T-helper 22 cell (primary cell): ENCODE measurements around the gene SIPA1.
"Not testable (repeated sequence)": the region's sequence is repeated elsewhere in the genome, so short reads cannot be mapped to it uniquely, and the experiment has no call there.

Experiments
- DNase-seq: peaks from one replicate; pipeline ENCODE4 v3.0.0-alpha.2; 2020; ENCODE audit warnings: low read depth

The SIPA1 gene

DNA sequence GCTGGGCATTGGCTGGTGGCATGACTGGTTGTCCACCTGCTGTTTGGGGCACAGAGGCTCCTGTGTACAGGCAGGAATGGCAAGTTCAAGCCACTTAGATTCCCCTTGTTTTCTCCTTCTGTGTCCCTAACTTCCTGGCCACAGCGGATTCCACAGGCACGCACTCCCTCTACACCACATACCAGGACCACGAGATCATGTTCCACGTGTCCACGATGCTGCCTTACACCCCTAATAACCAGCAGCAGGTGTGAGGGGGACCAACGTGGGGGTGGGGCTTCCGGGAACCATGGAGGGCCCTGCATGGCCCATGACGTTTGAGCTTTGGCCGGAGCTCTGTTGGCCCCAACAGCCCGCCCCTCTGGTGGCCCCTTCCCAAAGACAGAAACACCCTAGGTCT, 7.8 kb downstream of the SIPA1 start:
- no peak for DNase-seq

DNA sequence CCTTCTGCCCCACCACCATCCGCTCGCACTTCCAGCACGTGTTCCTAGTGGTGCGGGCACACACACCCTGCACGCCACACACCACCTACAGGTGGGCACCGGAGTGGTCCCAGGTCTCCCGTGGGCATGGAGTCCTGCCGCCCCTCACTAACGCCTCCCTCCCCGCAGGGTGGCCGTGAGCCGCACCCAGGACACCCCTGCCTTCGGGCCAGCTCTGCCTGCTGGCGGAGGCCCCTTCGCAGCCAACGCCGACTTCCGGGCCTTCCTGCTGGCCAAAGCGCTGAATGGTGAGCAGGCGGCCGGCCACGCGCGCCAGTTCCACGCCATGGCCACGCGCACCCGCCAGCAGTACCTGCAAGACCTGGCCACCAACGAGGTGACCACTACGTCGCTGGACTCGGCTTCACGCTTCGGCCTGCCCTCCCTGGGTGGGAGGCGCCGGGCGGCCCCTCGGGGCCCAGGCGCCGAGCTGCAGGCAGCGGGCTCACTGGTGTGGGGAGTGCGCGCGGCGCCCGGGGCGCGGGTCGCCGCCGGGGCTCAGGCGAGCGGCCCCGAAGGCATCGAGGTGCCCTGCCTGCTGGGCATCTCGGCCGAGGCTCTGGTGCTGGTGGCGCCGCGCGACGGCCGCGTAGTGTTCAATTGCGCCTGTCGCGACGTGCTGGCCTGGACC, 8.5 kb downstream of the SIPA1 start:
- no peak for DNase-seq

DNA sequence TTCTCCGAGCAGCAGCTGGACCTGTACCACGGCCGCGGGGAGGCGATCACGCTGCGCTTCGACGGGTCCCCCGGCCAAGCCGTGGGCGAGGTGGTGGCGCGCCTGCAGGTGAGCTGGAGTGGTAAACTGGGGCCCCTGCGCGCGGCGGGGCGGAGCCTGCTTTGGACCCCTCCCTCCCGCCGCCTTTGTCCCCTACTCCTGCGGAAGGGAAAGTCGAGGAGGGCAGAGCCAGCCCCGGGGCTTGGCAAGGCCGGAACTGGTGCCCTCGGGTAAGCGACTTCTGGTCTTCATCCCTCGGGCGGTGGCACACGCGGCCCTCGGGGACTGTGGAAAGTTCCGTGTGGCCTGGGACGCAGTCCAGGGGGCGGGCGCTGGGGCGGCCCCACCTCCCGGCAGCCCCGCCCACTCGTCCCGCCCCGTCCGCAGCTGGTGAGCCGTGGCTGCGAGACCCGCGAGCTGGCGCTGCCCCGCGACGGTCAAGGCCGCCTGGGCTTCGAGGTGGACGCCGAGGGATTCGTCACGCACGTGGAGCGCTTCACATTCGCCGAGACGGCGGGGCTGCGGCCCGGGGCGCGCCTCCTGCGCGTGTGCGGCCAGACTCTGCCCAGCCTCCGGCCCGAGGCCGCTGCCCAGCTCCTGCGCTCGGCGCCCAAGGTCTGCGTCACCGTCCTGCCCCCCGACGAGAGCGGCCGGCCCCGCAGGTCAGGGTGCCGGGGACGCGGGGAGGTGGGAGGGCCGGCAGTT, 9.2 kb downstream of the SIPA1 start:
- DNase-seq: no peak

DNA sequence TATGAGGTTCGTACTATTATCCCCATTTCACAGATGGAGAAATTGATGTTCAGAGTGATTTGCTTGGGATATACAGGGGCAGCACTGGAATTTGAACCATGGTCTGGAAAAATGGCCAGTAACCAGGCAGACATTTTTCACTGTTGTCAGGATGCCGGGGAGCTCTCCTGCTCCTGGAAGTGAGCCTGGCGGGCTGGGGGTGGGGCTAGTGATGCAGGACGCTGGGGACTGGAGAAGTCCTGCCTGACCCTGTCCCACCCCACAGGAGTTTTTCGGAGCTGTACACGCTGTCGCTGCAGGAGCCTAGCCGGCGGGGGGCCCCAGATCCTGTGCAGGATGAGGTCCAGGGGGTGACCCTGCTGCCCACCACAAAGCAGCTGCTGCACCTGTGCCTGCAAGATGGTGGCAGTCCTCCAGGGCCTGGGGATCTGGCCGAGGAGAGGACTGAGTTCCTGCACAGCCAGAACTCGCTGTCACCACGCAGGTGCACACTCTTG, 11.1 kb downstream of the SIPA1 start:
- DNase-seq: no peak

DNA sequence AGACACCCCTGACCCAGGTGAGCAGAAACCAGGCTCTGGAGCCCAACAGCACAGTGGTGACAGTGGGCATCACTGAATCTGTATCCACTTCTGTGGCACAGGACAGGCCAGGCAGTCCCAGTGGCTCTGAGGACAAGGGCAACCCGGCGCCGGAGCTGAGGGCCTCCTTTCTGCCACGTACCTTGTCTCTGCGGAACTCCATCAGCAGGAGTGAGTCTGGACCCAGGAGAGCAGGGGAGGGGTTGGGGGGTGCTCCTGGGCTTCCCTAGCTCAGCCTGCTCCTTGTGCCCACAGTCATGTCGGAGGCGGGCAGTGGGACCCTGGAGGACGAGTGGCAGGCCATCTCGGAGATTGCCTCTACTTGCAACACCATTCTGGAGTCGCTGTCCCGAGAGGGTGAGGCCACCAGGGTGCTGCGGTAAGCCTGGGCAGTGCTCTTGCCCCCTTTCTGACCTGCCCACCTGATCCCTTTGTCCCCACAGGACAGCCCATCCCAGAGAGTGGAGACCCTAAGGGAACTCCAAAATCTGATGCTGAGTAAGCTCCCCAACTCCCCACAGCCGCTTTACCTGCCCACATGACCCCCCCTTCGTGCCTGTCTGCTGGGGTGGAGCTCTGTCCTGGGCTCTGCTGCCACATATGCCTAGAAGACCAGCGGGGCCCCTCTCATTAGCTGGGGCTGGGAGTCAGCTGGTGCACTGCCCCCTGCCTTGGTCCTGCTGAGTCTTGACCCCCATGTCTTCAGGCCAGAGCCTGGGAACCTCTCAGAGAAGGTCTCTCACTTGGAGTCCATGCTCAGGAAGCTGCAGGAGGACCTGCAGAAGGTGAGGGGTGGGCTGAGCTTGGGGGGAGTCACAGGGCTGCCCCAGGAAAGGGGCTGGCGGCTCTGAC, 12.0 kb downstream of the SIPA1 start:
- DNase-seq: no peak

DNA sequence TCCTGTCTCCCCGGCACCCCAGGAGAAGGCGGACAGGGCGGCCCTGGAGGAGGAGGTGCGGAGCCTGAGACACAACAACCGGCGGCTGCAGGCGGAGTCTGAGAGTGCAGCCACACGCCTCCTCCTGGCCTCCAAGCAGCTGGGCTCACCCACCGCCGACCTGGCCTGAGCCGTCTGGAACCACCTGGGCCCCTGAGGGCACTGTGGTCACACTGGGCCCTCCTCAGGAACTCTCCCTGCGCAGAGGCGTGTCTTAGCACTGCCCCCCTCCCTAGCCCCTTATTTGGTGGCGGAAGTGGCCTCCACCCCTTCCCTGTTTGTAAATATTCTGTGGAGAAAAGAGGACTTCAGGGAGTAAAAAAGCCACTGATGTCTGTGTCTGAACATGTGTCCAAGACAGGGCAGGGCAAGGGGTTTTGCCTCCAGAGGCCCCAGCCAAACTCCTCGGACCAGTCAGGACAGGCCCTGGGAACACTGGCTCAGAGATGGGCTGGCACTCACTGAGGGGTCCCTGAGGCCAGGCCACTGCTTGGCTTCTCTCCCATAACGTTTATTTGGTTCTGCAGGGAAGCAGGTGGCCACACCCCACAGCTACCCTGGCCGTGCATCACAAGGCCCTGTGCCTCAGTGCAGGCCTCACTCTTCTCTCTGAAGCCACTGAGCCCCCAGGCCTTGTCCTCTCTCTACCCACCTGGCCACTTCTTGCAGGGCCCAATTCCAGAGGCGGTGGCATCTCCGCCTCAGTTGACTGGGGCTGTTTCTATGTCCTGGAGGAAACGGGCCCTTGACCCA, 12.8 kb downstream of the SIPA1 start:
- DNase-seq: no peak

DNA sequence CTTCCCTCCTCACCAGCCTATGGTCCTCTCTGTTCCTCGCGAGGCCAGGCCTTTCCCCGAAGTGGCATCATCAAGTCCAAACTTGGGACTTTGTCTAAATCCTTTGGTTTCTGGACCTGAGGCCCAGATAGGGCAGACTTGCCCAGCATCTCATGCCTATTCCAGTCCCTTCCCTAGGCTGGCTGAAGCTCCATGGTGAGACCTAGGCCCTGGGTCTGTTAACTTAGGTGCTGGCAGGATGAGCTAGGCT, 13.4 kb downstream of the SIPA1 start:
- no peak for DNase-seq

DNA sequence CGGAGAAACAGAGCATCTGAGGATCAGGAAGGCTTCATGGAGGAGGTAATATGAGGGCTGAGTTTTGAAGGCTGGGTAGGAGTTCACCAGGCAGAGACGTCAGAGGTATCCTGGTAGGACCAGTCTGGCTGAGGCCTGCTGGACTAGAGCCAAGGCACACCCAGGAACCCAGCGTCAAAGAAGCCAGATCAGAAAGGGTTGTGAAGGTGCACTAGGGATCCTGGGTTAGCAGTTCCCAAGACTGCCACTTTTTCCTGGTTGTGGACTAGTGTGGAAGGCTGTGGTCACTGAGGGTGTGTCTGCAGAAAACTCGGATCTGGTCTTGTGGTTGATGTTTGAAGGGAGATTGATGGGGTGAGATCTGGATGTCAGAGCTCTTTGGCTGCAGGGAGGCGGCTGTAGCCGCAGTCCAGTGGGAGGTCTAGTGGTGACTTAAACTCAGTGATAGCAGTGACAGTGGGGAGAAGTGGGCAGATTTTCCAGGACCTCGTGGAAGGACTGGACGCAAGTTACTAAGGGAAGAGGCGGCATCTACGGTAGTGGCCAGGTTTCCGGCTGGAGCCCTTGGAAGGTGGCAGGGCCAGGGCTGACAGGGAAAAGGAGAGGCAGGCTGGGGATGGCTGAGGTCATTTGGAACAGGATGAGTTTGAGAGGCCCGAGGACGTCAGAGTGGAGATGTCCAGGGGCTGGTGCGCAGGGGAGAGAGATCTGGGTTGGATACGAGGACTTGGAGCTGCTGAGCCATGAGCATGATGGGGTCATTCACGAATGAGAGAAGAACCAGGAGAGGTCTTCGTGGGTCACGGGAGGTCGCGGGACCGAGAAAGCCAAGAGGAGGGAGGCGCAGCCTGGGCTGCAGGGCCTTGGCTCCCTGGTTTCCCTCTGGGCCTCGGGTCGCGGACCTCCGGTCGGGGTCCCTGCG, 13.9 kb downstream of the SIPA1 start:
- DNase-seq: no peak

DNA sequence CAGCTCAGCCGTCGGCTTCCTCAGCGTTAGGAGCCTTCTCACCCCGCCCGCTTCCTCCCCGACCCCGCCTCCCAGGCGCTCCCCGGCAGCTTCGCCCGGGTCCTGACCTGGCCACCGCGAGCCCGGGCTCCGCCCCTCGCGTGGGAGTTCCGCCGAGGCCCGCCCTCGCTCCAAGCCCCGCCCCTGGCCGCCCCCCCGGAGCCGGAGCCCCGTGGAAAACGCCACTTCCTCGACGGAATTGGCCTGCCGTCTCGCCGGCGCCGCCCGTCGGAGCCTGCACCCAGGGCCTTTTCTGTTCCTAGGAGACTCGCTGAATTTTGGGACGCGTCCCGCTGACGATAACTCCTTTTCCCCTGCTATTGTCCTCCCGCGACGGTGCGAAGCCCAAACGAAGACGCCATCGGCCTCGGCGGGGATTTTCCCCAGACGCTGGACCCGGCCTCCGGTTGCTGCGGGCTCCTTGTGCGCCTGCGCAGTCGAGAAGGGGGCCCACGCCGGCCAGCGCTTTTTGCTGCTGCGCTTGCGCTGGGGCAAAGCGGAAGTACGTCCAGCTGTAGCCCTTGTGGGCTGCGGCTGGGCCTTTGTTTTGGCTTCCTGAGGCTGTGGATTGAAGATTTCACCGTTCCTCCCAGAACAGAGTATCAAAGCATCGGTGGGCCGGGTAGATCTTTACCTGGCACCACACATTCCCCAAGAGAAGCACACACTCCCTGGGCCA, 14.8 kb downstream of the SIPA1 start:
- peak; percentile 91 for DNase-seq

DNA sequence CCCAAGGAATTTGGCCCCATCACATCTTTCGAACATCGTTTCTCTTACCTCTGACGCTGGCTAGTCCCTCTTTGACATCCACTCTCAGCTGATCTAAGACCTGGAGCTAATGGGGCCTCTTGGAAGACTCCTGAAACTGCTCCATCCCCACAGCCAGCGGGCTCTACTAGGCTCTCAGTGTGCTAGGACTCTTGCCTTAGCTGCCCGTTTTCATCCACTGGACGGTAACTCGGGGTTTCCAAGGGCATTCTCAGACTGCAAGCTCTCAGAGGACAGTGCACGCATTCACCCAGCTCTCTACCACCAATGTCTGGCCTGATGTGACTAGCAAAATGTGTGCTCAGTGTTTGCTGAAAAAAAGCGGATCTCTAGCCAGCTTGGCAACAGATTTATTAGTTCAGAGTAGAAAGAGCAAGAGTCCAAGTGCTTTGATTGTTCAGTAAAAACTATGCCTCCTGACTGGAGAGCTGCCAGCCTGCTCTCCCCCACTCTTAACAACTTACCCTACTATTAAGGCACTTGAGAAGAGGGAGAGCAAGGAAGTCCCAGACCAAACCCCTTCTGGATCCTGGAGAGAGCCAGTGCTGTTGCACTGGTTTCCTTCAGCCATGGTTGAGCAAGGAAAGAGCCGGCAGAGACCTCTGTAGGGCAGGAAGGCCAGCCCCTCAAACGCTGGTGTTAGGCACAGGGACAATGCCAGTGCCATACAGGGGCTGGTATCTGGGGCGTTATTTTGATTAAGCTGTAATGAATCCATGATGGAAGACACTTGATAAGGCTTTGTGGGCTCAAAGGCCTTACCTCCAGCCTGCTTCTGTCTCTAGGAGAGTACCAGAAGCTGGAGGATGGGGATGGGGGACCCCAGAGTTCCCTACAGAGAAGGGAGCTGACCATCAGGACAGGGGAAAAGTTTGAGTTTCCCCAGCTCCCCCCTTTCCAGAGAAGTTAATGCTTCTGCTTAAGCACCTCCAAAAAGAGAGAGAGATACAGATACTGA, 15.6 kb downstream of the SIPA1 start:
- no peak for DNase-seq

DNA sequence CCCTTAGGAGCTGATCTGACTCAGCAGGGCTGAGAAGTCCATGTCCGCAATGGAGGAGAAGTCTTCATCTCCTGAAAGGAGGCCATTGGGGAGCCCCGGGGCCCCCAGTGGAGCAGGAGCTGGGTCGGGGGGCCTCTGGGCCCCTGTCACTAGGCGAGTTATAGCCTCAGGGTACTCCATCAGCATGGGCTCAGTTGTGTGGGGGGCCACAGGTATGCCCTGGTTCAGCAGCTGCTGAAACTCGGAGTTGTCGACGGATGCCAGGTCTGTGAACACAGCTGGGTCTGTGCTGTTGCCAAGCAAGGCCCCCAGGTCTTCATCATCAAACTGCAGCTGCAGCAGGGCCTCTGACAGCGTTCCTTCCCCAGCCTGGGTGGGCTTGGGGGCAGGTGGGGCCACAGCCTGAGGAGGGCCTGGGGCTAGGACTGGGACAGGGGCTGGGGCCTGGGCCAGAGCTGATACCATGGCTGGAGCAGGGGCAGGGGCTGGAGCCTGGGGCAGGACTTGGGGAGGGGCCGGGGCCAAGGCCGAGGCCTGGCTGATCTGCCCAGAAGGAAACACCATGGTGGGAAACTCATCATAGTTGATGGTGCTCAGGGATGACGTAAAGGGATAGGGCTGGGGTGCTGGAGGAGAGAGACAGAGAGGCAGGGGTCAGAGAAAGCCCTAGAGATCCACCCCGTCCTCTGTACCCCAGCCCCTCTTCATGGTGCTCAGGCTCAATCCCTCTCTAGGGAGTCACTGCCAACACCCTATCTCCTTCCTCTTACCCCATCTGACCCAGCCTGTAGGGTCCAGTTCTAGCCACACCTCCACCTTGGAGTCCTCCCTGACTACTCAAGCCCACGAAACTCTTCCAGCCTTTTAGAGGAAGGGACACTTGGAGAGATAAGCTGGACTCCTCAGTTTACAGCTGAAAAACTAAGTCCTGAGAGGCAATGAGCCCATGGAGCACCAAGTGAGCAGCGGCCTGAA, 16.8 kb downstream of the SIPA1 start:
- DNase-seq: no peak

DNA sequence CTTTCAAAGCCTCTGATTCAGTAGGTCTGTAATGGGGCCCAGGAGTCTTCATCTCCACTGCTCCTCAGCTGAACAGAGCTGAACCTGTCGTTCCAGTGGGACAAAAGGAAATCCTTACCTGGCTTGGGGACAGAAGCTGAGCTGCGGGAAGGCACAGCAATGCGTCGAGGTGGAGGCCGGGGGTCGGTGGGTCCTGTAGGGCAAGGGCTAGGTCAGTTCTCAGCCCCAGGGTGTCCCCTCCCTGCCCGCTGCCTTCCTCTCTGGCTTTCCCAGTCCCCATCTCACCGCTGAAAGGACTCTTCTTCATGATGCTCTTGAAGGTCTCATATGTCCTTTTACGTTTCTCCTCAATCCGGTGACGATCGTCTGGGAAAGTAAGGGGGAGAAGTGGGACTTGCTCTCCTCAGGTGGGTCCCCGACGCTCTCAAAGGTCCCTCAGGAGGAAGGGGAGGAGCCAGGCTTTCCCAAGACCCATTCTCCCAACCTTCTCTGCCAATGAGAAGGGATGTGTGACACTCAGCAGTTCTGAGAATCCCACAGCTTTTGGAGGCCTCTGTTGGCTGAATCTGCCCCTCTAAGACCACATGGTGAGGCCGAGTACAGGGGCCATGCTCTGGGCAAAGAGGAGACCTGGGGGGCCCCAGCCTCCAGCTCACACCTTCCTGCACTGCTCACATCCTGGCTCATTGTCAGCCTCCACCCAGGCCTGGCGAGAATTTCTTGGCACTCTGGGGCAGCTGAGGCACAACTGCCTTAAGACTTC, 17.9 kb downstream of the SIPA1 start:
- no peak for DNase-seq

DNA sequence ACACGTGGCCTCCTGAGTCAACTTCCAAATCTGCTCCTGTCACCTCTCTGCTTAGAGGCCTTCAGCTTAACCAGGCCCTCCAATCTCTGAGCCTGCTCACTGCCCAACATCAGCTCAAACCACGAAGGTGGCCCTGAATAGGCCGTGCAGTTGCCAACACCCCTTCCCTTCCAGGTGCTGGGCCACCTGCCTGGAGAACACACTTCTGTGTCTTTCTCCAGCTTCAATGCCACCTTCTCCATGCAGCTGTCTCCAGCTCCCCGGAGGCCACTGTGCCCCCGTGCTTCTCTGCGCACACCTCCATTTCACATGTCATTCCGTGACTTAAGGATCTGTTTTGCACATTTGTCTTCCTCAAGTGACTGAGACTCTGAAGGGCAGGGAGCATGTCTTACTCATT, 19.5 kb downstream of the SIPA1 start:
- DNase-seq: no peak

DNA sequence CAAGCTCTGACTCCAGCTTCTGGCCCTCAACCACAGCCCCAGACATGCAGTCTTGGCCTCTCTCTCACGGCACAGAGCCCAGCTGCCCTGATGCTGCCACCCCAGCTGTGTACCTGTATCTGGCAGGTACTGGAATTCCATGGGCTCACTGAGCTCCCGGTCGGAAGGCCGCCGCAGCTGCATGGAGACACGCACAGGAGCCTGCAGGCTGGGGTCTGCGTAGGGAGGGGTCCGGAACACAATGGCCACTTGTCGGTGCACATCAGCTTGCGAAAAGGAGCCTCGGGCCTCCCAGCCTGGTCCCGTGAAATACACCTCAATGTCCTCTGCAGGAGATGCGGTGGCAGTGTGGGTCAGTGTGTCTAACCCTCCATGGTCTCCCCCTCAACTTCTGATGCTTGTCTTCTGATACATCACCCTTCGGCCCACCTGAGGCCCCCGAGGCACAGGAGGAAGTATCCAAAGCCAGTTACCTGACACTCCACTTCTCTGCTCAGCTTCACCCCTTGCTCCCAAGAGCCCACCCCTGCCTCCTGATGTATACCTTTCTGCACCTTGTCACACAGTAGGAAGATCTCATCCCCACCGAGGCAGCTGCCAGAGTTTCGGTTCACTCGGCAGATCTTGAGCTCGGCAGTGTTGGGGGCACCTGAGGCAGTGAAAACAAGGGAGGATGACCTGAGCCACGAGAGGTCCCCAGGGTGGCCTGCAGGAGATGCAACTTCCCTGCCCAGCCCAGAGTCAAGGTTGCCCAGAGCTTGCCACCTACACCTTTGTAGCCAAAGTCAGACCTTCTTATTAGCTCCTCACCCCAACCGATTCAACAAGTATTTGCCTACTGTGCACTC, 20.5 kb downstream of the SIPA1 start:
- DNase-seq: no peak

DNA sequence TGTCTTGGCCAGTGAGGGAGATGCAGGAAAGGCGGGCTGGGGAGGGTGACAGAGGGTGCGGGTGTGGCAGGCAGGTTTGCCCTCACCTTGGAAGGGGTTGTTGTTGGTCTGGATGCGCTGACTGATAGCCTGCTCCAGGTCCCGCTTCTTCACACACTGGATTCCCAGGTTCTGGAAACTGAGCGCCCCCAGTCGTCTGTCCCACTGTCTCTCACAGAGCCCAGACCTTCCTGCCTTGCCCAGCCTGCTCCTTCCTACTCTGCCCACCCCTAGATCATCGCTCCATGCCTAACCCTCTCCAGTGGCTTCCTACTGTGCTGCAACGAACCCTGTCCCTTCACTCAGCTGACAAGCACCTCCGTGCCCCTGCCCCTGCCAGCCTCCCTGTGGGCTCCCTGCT, 22.1 kb downstream of the SIPA1 start:
- no peak for DNase-seq

DNA sequence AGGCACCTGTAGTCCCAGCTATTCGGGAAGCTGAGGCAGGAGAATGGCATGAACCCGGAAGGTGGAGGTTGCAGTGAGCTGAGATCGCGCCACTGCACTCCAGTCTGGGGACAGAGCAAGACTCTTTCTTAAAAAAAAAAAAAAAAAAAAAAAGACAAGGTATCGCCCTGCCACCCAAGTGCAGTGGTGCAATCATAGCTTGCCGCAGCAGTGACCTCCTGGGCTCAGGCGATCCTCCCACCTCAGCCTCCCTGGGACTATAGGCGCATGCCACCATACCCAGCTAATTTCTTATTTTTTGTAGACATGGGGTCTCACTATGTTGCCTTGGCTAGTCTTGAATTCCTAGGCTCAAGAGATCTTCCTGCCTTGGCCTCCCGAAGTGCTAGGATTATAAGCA, 23.0 kb downstream of the SIPA1 start:
- not testable (repeated sequence) for DNase-seq
